A549 (cell line): ENCODE measurements around the gene SLC25A46. TPM values are rescaled to one million over a fixed set of nuclear protein-coding genes. Genes with fewer than 3 reads are reported as not detected.

Experiments
- ATAC-seq, 2 experiments: fragments of 200-7000 bp in 1 of 2; fragments of >200 bp in 1 of 2; cut with Nextera tagmentation in 1 of 2; cut with Tn5 transposase in 1 of 2; 3 replicates each; pipeline versions ENCODE4 v1.8.0 to v1.9.1; 2018 to 2020; ENCODE audit warnings: mild to moderate bottlenecking in 1 of 2, moderate library complexity in 1 of 2
- CTCF ChIA-PET: fragments of 300-600 bp; sonication (Branson Sonifier 250); formaldehyde crosslinking; extraction: SDS; loops from one replicate; lab custom pipeline; 2021; ENCODE audit warnings: antibody characterized with exemption, inconsistent platforms; lab: Yijun Ruan, JAX
- POLR2A ChIA-PET: fragments of 350-600 bp; formaldehyde crosslinking; extraction: SDS; loops from one replicate; lab custom pipeline; 2021; ENCODE audit warnings: antibody characterized with exemption, inconsistent platforms; lab: Yijun Ruan, JAX
- DNase-seq, 2 experiments: peaks; one replicate each; pipeline versions ENCODE4 v3.0.0 to v3.0.0-alpha.2; 2011 to 2016; ENCODE audit warnings: low read depth in 1 of 2, low spot score in 1 of 2
- FAIRE-seq: peaks from 2 replicates; lab custom pipeline; 2011; peaks lifted over from hg19 to GRCh38; lab: Jason Lieb, UNC
- H3K27ac ChIP-seq, 2 experiments: fragments of >200 bp; sonication (Bioruptor Twin); formaldehyde crosslinking; 3 replicates each; pipeline ENCODE4 v1.5.1; 2016 to 2017
- H3K4me1 ChIP-seq: fragments of >200 bp; sonication (Bioruptor Twin); formaldehyde crosslinking; 3 replicates; pipeline ENCODE4 v1.6.1; 2016
- H3K4me2 ChIP-seq: fragments of >200 bp; sonication (Bioruptor Twin); formaldehyde crosslinking; 3 replicates; pipeline ENCODE4 v1.6.1; 2016
- H3K4me3 ChIP-seq: fragments of >200 bp; sonication (Bioruptor Twin); formaldehyde crosslinking; 3 replicates; pipeline ENCODE4 v1.5.1; 2016
- H3K9me3 ChIP-seq: fragments of >200 bp; sonication (Bioruptor Twin); formaldehyde crosslinking; 3 replicates; pipeline ENCODE4 v1.6.1; 2016
- CBX2 ChIP-seq: fragments of 200-600 bp; sonication (generic); IDR thresholded peaks from 2 replicates; pipeline ENCODE4 v1.6.1; 2016; ENCODE audit warnings: low read depth, mild to moderate bottlenecking, borderline replicate concordance
- CBX8 ChIP-seq: fragments of 200-600 bp; sonication (generic); IDR thresholded peaks from 2 replicates; pipeline ENCODE4 v1.6.1; 2016
- CEBPB ChIP-seq, 2 experiments: fragments of >200 bp in 1 of 2; sonication (Bioruptor Twin) in 1 of 2; formaldehyde crosslinking in 1 of 2; IDR thresholded peaks; 2 replicates each; pipeline ENCODE4 v1.6.1; 2012 to 2016
- CHD2 ChIP-seq: fragments of 150-350 bp; IDR thresholded peaks from 2 replicates; pipeline ENCODE4 v1.6.1; 2014; ENCODE audit warnings: low read length; ENCODE audit not compliant: partially characterized antibody
- CHD4 ChIP-seq: fragments of 200-600 bp; sonication (generic); IDR thresholded peaks from 2 replicates; pipeline ENCODE4 v1.6.1; 2016; ENCODE audit warnings: antibody characterized with exemption, mild to moderate bottlenecking, borderline replicate concordance
- CTCF ChIP-seq: fragments of >200 bp; sonication (Bioruptor Twin); formaldehyde crosslinking; IDR thresholded peaks from 3 replicates; pipeline ENCODE4 v1.5.1; 2016
- EHF ChIP-seq: fragments of 250-450 bp; sonication (Bioruptor Pico); IDR thresholded peaks from 2 replicates; pipeline ENCODE4 v1.5.0; 2020; ENCODE audit warnings: mild to moderate bottlenecking
- EHMT2 ChIP-seq: fragments of 200-600 bp; sonication (generic); IDR thresholded peaks from 2 replicates; pipeline ENCODE4 v1.6.1; 2016; ENCODE audit warnings: antibody characterized with exemption, low read depth, mild to moderate bottlenecking, moderate library complexity
- EP300 ChIP-seq, 2 experiments: fragments of >200 bp; sonication (Bioruptor Twin); formaldehyde crosslinking; IDR thresholded peaks; 2 replicates in 1 of 2; 3 replicates in 1 of 2; pipeline ENCODE4 v1.6.1; 2016 to 2017
- FOSL2 ChIP-seq, 2 experiments: fragments of 450-650 bp in 1 of 2; fragments of >200 bp in 1 of 2; sonication (Bioruptor Twin) in 1 of 2; formaldehyde crosslinking; IDR thresholded peaks; 2 replicates each; pipeline versions ENCODE4 v1.5.0 to v1.6.1; 2016 to 2020; ENCODE audit warnings: mild to moderate bottlenecking in 1 of 2, moderate library complexity in 1 of 2
- FOXS1 ChIP-seq: fragments of 250-450 bp; sonication (Bioruptor Pico); IDR thresholded peaks from 2 replicates; pipeline ENCODE4 v1.5.0; 2020; ENCODE audit warnings: mild to moderate bottlenecking, moderate library complexity
- GATA3 ChIP-seq: IDR thresholded peaks from 2 replicates; pipeline ENCODE4 v1.6.1; 2012; ENCODE audit warnings: borderline replicate concordance
- HEYL ChIP-seq: fragments of 250-450 bp; sonication (Bioruptor Pico); IDR thresholded peaks from 2 replicates; pipeline ENCODE4 v1.8.0; 2021; ENCODE audit warnings: mild to moderate bottlenecking, moderate library complexity
- HMGXB4 ChIP-seq: fragments of 250-450 bp; sonication (Bioruptor Pico); IDR thresholded peaks from 2 replicates; pipeline ENCODE4 v1.5.0; 2021; ENCODE audit warnings: mild to moderate bottlenecking, moderate library complexity, borderline replicate concordance
- JUNB ChIP-seq: fragments of >200 bp; sonication (Bioruptor Twin); formaldehyde crosslinking; IDR thresholded peaks from 2 replicates; pipeline ENCODE4 v1.6.1; 2016
- MAZ ChIP-seq: fragments of 150-350 bp; IDR thresholded peaks from 2 replicates; pipeline ENCODE4 v1.6.1; 2014; ENCODE audit warnings: antibody characterized with exemption, low read depth, low read length, borderline replicate concordance
- NFE2L2 ChIP-seq: fragments of 150-350 bp; conservative IDR thresholded peaks from 2 replicates; pipeline ENCODE4 v1.6.1; 2014; ENCODE audit warnings: low read length
- RCOR1 ChIP-seq: fragments of 150-350 bp; IDR thresholded peaks from 2 replicates; pipeline ENCODE4 v1.6.1; 2014; ENCODE audit warnings: antibody characterized with exemption, low read length, low read depth
- RFX5 ChIP-seq: fragments of 450-650 bp; IDR thresholded peaks from 2 replicates; pipeline ENCODE4 v1.7.1; 2014; ENCODE audit warnings: antibody characterized with exemption, mild to moderate bottlenecking, moderate library complexity
- TP53 ChIP-seq: fragments of 250-450 bp; sonication (Bioruptor Pico); IDR thresholded peaks from 2 replicates; pipeline ENCODE4 v1.5.0; 2021; ENCODE audit warnings: mild to moderate bottlenecking, moderate library complexity
- WGBS: methylation state at CpG from one replicate; pipeline ENCODE4 v1.1.6; 2017; ENCODE audit errors: missing lambda C conversion rate; 5-methylcytosine and 5-hydroxymethylcytosine counted together
- polyA plus RNA-seq, 4 experiments: library from polyadenylated mRNA; depleted of rRNA in 3 of 4; stranded (reverse); fragments of >200 nt; fragmentation: RNase III in 1 of 4; extraction: RNeasy Plus Mini Kit Qiagen cat#74134 plus additional on column Dnase treatment in 1 of 4; gene quantifications; 2 replicates in 3 of 4; 3 replicates in 1 of 4; pipeline ENCODE4 v1.2.3, GENCODE V29; 2011 to 2017

The SLC25A46 gene
- polyA plus RNA-seq, 2 of the 4 experiments (the other 2 are of a cell fraction) = 29.2 to 41.7 TPM

GRCh38 chr5:110738503-110738811 is 350 bp upstream of the SLC25A46 start:
- ATAC-seq = peak; percentile 81 to 86
- CTCF ChIA-PET = interaction anchor here (1.4 kb wide), 1 partner anchor 20 kb away, joined by 3 read pairs; no protein-coding TSS in a partner anchor

GRCh38 chr5:110751902-110752762 is 13.3 kb downstream of the SLC25A46 start:
- no peaks in the 10 kb centered on the region for H3K9me3 ChIP-seq
- CTCF ChIA-PET = no interaction called here
- TF ChIP-seq CEBPB (IDR thresholded peaks at IDR 0.05) = peak in 1 of 2 experiments; percentile 19; a peak in 1 of 4 replicates
- no peak for TF ChIP-seq MAZ
- H3K27ac ChIP-seq = no peak overlapping the region
- no peak overlapping the region for H3K4me3 ChIP-seq
- no peak for FAIRE-seq
- POLR2A ChIA-PET = no interaction called here
- no peak for DNase-seq
- no peaks in the 10 kb centered on the region for H3K4me1 ChIP-seq
- WGBS = 90% methylated on average over 8 of the region's 8 CpGs
- no peak overlapping the region for H3K4me2 ChIP-seq
- no peak for ATAC-seq

More at GRCh38 chr5:110738503-110738811, 350 bp upstream of the SLC25A46 start:
- Histone ChIP-seq H3K27ac (peak overlapping the region; percentile 74 to 93), H3K4me3 (peak overlapping the region; percentile 82), H3K9me3 (no peaks in the 10 kb centered on the region), H3K4me1 (peaks cover 7% of the 10 kb centered on the region; the same call in 1 of the 3 replicates), H3K4me2 (peak overlapping the region; percentile 88)
- TF ChIP-seq MAZ = no peak
- TF ChIP-seq EHMT2 = peak; percentile 83
- POLR2A ChIA-PET = no interaction called here
- FAIRE-seq = no peak
- 4% methylated on average over 11 of the region's 14 CpGs for WGBS
- DNase-seq = peak in 1 of 2 experiments; percentile 76

GRCh38 chr5:110752953-110753352 is 14.1 kb downstream of the SLC25A46 start:
- no peak overlapping the region for H3K4me3 ChIP-seq
- CTCF ChIA-PET = interaction anchor here (0.6 kb wide), 1 partner anchor 526 kb away, joined by 3 read pairs; no protein-coding TSS in a partner anchor
- H3K4me1 ChIP-seq = no peaks in the 10 kb centered on the region
- FAIRE-seq = no peak
- no peak for DNase-seq
- POLR2A ChIA-PET = no interaction called here
- H3K9me3 ChIP-seq = no peaks in the 10 kb centered on the region
- no peak overlapping the region for H3K27ac ChIP-seq
- no peak overlapping the region for H3K4me2 ChIP-seq
- TF ChIP-seq EP300 (IDR thresholded peaks at IDR 0.05) (no peak), EHF (no peak), RCOR1 (no peak), RFX5 (no peak), HMGXB4 (no peak), CHD2 (no peak), NFE2L2 (no peak)
- no peak for ATAC-seq
- WGBS = 96% methylated on average over 1 of the region's 1 CpG

GRCh38 chr5:110753600-110753999 is 14.8 kb downstream of the SLC25A46 start:
- no peaks in the 10 kb centered on the region for H3K4me1 ChIP-seq
- ChIA-PET POLR2A (no interaction called here), CTCF (interaction anchor here (0.6 kb wide), 1 partner anchor 526 kb away, joined by 3 read pairs; no protein-coding TSS in a partner anchor)
- WGBS = 90% methylated on average over 2 of the region's 2 CpGs
- H3K9me3 ChIP-seq = no peaks in the 10 kb centered on the region
- TF ChIP-seq FOSL2 (IDR thresholded peaks at IDR 0.05) = no peak
- TF ChIP-seq FOSL2 (CRISPR knock-in tag; IDR thresholded peaks at IDR 0.05) = no peak
- TF ChIP-seq EHMT2 = no peak
- TF ChIP-seq GATA3 = no peak
- TF ChIP-seq HEYL (CRISPR knock-in tag) = no peak
- TF ChIP-seq CTCF = no peak
- no peak for TF ChIP-seq CHD4
- no peak for TF ChIP-seq FOXS1 (CRISPR knock-in tag)
- TF ChIP-seq TP53 (CRISPR knock-in tag) = no peak
- no peak for TF ChIP-seq CBX2
- no peak for TF ChIP-seq JUNB
- no peak for TF ChIP-seq CBX8
- ATAC-seq = no peak
- DNase-seq = no peak
- H3K4me3 ChIP-seq = no peak overlapping the region
- no peak overlapping the region for H3K27ac ChIP-seq
- FAIRE-seq = no peak
- H3K4me2 ChIP-seq = no peak overlapping the region
